Activated CD4-positive, CD25-positive, alpha-beta regulatory T cell (primary cell): ENCODE measurements around the gene TEPSIN.

Experiments
- DNase-seq, 4 experiments: peaks; one replicate each; lab custom pipeline; 2025; lab: John Stamatoyannopoulos, UW

Gene TEPSIN

GRCh38 chr17:81221371-81221841, 17.4 kb downstream of the TEPSIN start:
- DNase-seq, result no peak

GRCh38 chr17:81219476-81220180, 19.2 kb downstream of the TEPSIN start:
- DNase-seq, result no peak

DNA sequence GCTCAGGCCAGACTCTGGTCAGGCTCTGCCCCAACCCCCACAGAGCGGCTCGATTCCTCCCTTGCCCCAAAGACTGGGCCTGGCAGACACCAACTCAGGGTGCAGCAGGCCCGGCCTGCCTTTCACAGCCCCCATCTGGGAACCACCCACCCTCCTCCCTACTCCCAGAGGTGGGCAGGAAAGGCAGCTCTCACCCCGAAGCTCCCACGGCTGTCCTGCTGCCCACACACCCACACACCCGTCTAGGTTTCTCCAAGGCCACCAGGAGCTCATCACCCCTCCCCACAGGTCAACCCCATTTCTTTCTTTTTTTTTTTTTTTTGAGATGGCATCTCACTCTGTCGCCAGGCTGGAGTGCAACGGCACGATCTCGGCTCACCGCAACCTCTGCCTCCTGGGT, 19.9 kb downstream of the TEPSIN start:
- DNase-seq, result no peak

GRCh38 chr17:81218459-81218858, 20.4 kb downstream of the TEPSIN start:
- no peak for DNase-seq

DNA sequence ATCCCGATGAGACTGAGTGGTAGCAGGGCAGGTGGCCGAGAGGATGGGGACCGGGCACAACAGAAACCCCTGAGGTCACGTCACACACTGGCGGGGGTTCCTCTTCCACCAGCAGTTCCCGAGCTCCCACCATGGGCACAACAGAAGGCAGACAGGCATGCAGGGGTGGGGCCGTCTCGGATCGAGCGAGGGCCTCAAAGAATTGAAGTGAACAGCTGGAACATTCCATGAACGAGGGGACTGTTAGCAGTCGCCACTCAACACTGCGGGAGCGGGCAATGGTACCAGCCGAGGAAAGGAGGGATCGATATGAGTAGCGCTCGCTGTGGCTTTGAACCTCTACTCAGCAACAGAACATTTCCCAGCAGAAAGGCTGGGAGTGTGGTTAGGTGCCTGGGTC, 21.4 kb downstream of the TEPSIN start:
- DNase-seq, result no peak

- DNase-seq, result no peak
Measured at GRCh38 chr17:81213978-81214377, 24.9 kb downstream of the TEPSIN start.

GRCh38 chr17:81212365-81212764, 26.5 kb downstream of the TEPSIN start:
- no peak for DNase-seq

GRCh38 chr17:81210868-81211267, 28.0 kb downstream of the TEPSIN start:
- DNase-seq, result no peak

DNA sequence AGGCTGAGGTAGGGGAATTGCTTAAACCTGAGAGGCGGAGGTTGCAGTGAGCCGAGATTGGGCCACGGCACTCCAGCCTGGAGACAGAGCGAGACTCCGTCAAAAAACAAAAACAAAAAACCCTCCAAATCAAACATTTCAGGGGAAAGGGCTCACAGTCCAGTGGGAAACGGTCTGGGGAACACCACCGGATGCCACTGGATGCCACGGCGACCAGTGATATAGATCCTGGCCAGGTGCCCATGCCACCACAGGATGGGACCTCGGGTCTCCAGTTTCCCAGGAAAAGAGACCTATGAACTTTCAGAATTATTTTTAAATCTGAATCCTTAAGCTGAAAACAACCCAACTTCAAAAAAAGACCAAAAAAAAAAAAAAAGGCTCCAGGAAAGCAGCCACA, 28.4 kb downstream of the TEPSIN start:
- DNase-seq, result no peak

DNA sequence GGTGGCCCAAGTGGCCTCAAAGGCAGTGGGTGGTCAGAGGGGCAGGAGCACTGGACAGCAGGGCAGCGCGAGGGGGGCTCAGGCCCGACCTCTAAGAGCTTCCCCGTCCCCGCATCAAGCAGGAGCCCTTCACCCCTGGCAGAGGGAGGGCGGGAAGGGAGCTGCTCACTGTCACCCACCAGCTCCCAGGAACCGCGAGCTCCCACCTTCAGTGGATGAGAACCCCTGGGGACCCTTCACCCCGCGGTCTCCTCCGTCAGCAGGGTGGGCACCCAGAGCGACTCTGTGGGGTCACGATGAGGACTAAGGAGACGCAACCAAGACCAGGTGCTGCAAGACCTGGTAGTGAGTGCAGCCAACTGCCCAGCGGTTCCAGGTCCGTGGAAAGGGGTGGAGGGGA, 29.7 kb downstream of the TEPSIN start:
- no peak for DNase-seq

DNA sequence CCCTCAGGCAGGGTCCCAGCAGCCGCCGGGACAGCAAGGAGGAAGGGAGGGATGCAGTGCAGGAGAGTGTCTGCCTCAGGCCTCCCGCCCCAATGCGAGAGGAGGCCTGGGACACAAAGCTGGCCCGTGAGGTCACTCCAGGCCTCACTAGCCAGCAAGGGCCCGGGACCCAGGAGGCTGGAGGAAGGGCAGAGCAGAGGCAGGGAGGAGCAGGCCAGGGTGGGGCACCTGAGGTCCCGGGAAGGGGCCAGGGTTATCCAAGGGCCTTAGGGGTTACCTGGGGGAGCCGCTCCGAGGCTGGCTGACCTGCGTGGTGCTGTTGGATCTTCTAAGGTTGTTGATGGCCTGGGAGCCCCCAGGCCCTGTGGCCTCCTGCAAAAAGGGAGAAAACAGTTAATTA, 30.2 kb downstream of the TEPSIN start:
- DNase-seq, result no peak

GRCh38 chr17:81207610-81208581, 31.0 kb downstream of the TEPSIN start:
- DNase-seq, result no peak

- DNase-seq, result no peak
Measured at GRCh38 chr17:81206657-81207056, 32.2 kb downstream of the TEPSIN start.

- DNase-seq, result no peak
Measured at GRCh38 chr17:81206166-81206565, 32.7 kb downstream of the TEPSIN start.

- DNase-seq, result no peak
Measured at GRCh38 chr17:81204578-81204977, 34.3 kb downstream of the TEPSIN start.

DNA sequence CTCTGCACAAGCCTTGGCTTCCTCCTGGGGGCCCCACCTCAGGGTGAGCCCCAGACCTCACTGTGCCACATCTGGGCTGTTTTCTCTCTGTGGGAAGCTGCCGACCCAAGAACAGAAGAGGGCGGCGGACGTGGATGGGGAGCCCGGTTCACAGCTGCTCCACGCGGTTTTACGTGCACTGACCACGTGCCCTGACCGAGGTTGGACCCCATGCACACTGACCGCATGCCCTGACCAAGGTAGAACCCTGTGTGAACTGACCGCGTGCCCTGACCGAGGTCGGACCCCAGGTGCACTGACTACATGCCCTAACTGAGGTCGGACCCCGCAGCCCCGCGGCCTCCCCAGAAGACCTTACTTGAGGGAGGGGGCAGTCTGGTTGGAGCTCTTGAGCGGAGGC, 35.7 kb downstream of the TEPSIN start:
- no peak for DNase-seq

DNA sequence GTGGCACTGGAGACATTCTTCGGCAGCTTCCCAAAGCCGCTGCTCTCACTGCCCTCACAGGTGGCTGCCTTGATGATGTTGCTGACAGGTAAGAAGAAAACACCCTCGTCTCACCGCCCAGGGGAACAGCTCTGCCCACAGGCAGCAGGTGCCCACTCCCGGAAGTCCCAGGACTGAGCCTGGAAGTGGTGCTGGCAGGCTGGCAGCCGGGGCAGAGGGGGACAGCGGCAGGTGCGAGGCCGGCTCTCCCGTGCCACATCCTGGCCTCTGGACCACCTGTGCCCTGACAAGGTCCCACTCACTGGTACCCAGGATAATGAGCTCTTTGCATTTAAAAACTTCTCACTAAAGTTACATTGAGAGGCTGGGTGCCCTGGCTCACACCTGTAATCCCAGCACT, 36.5 kb downstream of the TEPSIN start:
- no peak for DNase-seq

DNA sequence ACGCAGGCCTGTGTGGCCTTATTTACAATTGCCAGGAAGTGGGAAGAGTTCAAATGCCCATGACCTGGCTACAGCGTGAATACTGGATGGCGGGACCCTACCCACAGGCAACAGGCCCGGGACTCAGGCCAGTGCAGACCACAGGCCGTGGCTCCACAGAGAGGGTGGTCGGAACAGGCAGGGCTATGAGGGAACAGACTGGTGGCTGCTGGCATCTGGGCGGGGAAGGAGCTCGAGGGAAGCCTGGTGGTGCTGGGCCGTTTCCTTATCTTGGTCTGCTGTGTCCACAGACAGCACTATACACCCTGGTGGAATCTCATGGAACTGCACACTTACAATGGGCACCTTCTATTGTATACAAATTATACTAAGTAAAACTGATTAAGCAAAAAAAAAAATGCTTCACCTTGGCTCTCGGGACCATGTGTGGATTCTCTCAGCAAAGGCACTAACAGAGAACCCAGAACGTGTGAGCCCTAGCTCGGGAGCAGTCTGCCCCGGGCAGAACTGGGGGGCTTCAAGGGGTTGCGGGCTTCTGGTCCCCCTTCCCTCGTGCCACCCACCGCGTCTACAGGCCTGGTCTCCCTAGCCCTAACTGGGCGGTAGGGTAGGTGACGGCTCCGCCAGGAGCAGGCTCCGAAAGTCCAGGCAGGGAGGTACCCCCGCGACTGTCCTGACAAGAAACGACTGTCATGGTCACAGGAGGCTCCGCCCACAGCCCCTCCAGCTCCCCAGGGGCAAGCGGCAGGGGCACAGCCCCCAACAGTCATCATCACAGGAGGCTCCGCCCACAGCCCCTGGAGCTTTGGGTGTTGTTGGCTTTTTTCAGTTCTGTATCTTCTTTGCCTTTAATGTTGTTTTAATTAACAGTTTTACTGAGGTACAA, 37.9 kb downstream of the TEPSIN start:
- no peak for DNase-seq

GRCh38 chr17:81200201-81200600, 38.7 kb downstream of the TEPSIN start:
- no peak for DNase-seq

DNA sequence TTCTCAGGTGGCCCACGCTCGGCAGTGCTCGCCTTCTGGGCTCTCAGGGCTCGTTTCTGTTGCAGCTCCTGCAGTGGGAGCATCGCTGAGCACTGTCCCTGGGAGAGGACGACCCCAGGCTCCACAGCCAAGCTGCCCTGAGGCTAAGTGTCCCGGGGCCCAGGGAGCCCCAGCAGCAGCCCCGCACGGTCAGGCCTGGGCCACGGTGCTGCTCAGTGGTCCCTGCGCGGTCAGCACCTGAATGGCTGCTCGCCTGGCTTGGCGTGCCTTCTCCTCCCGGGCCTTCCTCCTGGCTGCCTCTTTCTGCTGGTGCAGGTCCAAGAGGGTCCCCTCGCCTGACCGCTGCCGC, 39.4 kb downstream of the TEPSIN start:
- no peak for DNase-seq

GRCh38 chr17:81198826-81199481, 39.9 kb downstream of the TEPSIN start:
- no peak for DNase-seq
